Measurements from ENCODE around the gene CCNL2. TPM values are rescaled to one million over a fixed set of nuclear protein-coding genes. Genes with fewer than 3 reads are reported as not detected.
"Not testable (repeated sequence)": the region's sequence is repeated elsewhere in the genome, so short reads cannot be mapped to it uniquely, and the experiment has no call there.

The CCNL2 gene
- total RNA-seq, 1 donor from 2014 or later: 144 TPM

DNA sequence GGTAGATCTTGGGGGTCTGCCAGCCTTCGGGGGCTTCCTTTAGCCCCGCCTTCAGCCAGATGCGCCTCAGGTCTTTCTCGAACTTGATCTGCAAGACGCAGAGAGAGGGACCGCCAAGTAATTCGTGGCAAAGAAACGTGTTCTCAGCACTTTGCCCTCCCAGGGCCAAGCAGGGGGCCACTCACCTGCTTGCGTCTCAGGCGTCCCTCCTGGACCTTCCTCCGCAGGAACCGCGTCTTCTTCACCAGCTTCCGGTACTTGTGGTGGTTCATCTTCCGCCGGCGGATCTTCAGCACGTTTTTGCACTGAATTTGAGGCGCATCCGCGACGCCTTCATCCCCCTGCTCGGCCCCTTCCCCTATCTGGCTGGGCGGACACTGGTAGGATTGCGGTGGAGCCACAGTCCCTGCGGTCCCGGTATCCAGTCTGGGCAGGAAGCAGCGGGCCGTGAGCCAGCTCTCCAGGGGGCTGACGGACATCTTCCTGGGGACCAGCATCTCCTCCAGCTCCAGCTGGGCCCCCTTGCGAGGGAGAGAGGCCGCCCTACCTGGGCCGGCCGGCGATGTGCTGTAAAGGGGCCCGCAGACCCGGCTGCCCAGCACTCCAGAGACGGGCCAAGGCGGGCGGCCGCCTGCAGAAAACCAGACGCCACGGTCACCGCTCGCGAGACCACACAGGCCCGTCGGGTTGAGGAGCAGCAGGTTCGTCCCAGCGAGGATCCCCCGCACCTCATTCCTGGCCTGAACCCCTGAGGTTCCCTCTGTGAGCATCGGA is 25.1 kb downstream of the CCNL2 start:
- Mint-ChIP-seq H3K27ac (peak overlapping the region; percentile 72), H3K27me3 (no peaks in the 10 kb centered on the region), H3K36me3 (ENCODE audit: low read depth) (peaks cover 15% of the 10 kb centered on the region), H3K4me3 (peak overlapping the region; percentile 87), H3K4me1 (peaks cover 22% of the 10 kb centered on the region), H3K9me3 (no peaks in the 10 kb centered on the region)
- intact Hi-C loops (cut with micrococcal nuclease): loop anchor here (2.0 to 10.0 kb wide), 2 partner anchors 25 to 131 kb away; partner anchors contain the start of gene DVL1
- DNase-seq: peak; percentile 64

DNA sequence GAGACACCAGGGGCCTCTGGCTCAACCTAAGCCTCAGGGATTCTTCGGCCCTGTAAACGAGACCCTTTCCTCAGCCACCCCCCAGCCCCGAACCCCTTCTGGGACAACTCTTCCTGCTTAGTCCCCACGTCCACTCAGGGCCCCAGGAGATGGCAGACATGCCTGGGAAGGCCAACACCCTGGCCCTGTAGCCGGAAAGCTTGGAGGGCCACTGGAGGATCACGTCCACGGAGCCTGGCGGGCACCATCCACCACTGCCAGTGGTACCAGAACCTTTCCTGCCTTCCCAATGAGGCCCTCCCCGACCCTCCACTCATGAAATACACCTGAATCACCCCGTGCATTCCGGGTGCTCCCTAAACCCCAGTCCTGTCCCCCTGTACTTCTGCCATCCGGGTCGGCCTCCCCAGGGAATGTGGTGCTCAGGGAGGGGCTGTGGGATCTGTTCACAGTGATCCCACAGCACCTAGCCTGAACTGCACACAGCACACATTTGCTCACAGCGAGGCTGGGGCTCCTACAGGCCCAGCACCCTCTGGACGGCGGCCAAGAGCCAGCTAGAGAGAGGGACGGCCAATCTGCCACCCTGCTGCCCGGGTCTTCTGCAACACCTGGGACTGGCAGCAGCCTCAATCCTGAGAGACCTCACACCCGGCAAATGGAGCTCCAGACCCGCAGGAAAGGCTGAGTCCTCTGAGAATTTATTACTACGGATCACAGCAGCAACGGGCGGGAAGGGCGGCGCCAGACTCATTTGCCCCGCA is 25.9 kb downstream of the CCNL2 start:
- no peaks in the 10 kb centered on the region for H3K27me3 Mint-ChIP-seq
- H3K9me3 Mint-ChIP-seq: no peaks in the 10 kb centered on the region
- no peak for DNase-seq
- intact Hi-C loops (cut with micrococcal nuclease): loop anchor here (10.0 kb wide), 1 partner anchor 132 kb away; no protein-coding TSS in a partner anchor
- H3K4me3 Mint-ChIP-seq: peak overlapping the region; percentile 87
- H3K36me3 Mint-ChIP-seq (ENCODE audit: low read depth): peaks cover 15% of the 10 kb centered on the region
- H3K27ac Mint-ChIP-seq: peak overlapping the region; percentile 29
- peaks cover 22% of the 10 kb centered on the region for H3K4me1 Mint-ChIP-seq

DNA sequence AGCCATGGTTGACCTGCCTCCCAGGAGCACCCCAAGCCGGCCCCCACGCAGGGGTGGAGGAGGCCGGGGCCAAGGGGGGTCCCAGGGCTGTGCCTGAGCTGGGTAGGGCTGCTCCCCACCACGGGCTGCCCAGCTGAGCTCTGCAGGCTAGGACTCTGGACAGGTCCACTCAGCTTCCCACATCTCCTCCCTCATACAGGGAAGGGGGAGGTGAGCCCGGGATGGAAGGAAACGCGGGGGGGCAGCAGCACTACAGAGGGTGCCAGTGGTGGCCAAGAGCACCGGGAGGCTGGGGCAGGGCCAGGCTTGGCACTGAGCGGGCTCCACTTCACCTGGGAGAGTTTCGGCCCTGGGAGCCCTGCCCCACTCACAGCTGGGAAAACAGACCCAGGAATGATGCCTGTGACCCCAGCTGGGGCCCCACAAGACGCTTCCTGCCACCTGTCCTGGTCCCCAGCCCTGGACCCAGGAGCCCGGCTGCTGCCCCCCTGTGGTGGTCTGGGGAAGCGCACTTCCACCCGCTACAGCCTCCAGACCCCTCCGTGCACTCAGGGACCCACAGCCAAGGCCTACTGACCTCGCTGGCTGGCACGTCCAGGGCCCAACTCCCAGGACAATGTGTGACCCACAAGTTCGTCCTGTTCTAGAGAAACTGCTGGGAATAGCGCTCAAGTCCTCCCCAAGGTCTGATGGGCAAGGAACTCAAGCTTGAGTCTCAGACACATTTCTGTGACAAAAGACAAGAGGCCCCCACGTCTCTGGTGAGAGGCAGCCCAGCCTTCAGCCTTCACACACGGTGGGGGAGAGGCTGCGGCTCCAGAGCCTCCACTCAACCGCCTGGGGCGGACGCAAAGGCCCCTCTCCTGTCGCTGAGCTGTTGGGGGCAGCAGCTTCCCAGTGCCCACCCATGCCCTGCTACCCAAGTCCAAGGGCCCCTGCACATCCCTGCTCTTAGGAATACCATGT is 27.1 kb downstream of the CCNL2 start:
- peak overlapping the region; percentile 64 for H3K4me3 Mint-ChIP-seq
- intact Hi-C loops (cut with micrococcal nuclease): loop anchor here (10.0 kb wide), 1 partner anchor 133 kb away; no protein-coding TSS in a partner anchor

DNA sequence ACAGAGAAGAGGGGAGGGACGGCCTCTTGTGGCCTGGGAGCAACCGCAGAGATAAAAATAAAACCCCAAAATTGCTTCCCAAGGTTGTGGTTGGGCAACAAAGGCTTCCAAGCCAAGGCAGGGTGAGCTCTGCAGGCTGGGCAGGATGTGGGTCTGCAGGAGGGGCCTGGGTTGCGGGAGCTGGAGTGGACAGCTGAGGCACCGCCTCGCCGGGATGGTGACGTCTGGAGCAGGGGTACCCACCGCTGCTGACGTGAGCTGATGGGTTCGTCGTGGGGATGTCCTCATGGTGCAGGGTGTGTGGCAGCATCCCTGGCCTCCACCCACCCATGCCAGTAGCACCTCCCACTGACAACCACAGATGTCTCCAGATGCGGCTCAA is 27.8 kb downstream of the CCNL2 start:
- Mint-ChIP-seq H3K36me3 (ENCODE audit: low read depth) (peaks cover 13% of the 10 kb centered on the region), H3K4me1 (peaks cover 20% of the 10 kb centered on the region), H3K4me3 (peak overlapping the region; percentile 64), H3K27me3 (no peaks in the 10 kb centered on the region), H3K27ac (peak overlapping the region; percentile 63), H3K9me3 (no peaks in the 10 kb centered on the region)
- peak; percentile 92 for DNase-seq
- intact Hi-C loops (cut with micrococcal nuclease): loop anchor here (10.0 kb wide), 1 partner anchor 133 kb away; no protein-coding TSS in a partner anchor

More for the DNA sequence above, 27.1 kb downstream of the CCNL2 start:
- Mint-ChIP-seq H3K27ac (no peak overlapping the region), H3K36me3 (ENCODE audit: low read depth) (peaks cover 13% of the 10 kb centered on the region), H3K9me3 (no peaks in the 10 kb centered on the region), H3K4me1 (peaks cover 22% of the 10 kb centered on the region), H3K27me3 (no peaks in the 10 kb centered on the region)
- peak; percentile 95 for DNase-seq

DNA sequence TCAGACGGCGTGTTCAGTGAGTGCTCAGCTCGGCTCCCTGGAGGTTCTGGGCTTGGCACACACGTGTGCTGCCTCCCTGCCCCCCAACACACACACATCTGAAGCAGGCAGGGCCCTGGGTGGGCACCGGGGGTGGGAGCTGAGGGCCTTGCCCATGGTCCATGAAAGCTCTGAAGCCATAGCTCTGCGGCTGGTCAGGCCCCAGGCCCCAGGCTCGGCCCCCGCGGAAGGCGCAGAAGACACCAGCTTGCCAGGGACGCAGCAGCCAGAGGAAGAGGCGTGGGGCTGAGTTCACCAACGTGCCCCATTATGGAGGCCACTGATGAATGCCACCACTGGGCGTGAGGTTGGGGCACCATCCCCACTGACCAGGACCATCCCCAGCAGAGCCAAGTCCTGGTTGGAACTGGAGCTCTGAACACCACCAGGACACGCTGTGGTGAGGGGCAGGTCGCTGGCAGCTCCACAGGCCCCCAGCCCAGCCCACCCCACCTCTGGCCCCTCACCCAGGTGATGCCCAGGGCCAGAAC is 28.3 kb downstream of the CCNL2 start:
- H3K4me3 Mint-ChIP-seq: peak overlapping the region; percentile 64
- no peaks in the 10 kb centered on the region for H3K27me3 Mint-ChIP-seq
- H3K4me1 Mint-ChIP-seq: peaks cover 19% of the 10 kb centered on the region
- no peak for DNase-seq
- intact Hi-C loops (cut with micrococcal nuclease): loop anchor here (10.0 kb wide), 1 partner anchor 134 kb away; no protein-coding TSS in a partner anchor
- H3K36me3 Mint-ChIP-seq (ENCODE audit: low read depth): peaks cover 13% of the 10 kb centered on the region
- no peaks in the 10 kb centered on the region for H3K9me3 Mint-ChIP-seq
- no peak overlapping the region for H3K27ac Mint-ChIP-seq

DNA sequence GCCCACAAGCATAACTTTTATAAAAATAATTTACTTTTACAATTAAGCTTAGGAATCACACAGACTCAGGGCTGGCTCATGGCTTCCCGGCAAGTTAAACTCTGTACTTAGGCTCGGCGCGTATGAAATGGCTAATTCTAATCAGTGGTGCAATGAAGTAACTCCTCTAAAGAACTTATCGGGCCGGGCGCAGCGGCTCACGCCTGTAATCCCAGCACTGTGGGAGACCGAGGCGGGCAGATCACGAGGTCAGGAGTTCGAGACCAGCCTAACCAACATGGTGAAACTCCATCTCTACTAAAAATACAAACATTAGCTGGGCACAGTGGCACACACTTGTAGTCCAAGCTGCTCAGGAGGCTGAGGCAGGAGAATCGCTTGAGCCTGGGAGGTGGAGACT is 29.0 kb downstream of the CCNL2 start:
- Mint-ChIP-seq H3K36me3 (ENCODE audit: low read depth) (peaks cover 11% of the 10 kb centered on the region), H3K4me1 (peaks cover 16% of the 10 kb centered on the region), H3K4me3 (peak overlapping the region; percentile 48)
- not testable (repeated sequence) for H3K27ac Mint-ChIP-seq, H3K9me3 Mint-ChIP-seq, H3K27me3 Mint-ChIP-seq, DNase-seq
- intact Hi-C loops (cut with micrococcal nuclease): loop anchor here (10.0 kb wide), 1 partner anchor 135 kb away; no protein-coding TSS in a partner anchor

DNA sequence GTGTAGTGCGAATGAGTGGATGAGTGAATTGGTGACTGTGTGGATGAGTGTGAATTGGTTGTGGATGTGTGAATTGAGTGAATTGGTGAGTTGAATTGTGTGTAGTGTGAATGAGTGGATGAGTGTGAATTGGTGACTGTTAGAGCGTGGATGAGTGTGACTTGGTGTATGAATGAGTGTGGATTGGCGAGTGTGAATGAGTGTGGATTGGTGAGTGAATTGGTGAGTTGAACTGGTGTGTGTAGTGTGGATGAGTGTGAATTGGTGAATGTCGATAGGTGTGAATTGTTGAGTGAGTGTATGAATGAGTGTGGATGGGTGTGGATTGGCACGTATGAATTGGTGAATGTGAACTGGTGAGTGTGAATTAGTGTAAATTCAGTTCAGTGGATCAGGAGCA is 31.8 kb downstream of the CCNL2 start:
- H3K27me3 Mint-ChIP-seq: no peaks in the 10 kb centered on the region
- DNase-seq: no peak
- no peak overlapping the region for H3K4me3 Mint-ChIP-seq
- H3K27ac Mint-ChIP-seq: no peak overlapping the region
- no peaks in the 10 kb centered on the region for H3K9me3 Mint-ChIP-seq
- peaks cover 2% of the 10 kb centered on the region for H3K36me3 Mint-ChIP-seq (ENCODE audit: low read depth)
- intact Hi-C loops (cut with micrococcal nuclease): no loop called here
- peaks cover 8% of the 10 kb centered on the region for H3K4me1 Mint-ChIP-seq

DNA sequence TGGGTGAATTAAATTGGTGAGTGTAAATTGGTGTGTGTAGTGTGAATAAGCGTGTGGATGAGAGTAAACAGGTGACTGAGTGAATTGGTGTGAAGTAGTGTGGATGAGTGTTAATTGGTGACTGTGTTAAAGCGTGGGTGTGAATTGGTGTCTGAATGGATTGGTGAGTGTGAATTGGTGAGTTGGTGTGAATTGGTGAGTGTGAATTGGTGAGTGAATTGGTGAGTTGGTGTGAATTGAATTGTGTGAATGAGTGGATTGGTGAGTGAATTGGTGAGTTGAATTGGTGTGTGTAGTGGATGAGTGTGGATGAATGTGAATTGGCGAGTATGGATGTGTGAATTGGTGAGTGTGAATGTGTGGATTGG is 32.5 kb downstream of the CCNL2 start:
- H3K36me3 Mint-ChIP-seq (ENCODE audit: low read depth): no peaks in the 10 kb centered on the region
- intact Hi-C loops (cut with micrococcal nuclease): no loop called here
- H3K4me3 Mint-ChIP-seq: no peak overlapping the region
- no peak overlapping the region for H3K27ac Mint-ChIP-seq
- no peaks in the 10 kb centered on the region for H3K9me3 Mint-ChIP-seq
- H3K4me1 Mint-ChIP-seq: peaks cover 8% of the 10 kb centered on the region
- DNase-seq: no peak
- peaks cover 4% of the 10 kb centered on the region for H3K27me3 Mint-ChIP-seq

DNA sequence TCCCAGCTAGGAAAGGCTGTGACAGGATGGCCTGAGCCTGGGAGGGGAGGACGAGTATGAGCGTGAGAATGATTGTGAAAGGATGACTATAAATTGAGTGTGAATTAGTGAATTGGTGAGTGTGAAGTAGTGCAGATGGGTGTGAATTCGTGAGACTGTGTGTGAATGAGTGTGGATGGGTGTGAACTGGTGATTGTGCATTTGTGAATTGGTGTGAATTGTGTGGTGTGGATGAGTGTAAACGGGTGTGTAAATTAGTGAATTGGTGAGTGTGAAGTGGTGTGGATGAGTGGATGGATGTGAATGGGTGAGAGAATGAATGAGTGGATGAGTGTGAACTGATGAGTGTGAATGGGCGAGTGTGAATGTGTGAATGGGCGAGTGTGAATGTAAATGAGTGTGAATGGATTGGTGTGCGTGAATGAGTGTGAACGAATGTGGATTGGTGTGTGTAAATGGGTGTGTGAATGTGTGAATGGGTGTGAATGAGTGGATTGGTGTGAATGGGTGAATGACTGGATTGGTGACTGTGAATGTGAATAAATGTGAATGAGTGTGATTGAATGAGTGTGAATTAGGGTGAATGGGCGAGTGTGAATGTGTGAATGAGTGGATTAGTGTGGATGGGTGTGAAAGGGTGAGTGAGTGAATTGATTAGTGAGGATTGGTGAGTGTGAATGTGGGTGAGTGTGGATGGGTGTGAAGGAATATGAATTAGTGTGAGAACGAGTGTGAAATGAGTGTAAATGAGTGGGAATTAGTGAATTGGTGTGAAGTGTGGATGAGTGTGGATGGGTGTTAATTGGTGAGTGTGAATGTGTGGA is 33.0 kb downstream of the CCNL2 start:
- intact Hi-C loops (cut with micrococcal nuclease): no loop called here
- Mint-ChIP-seq H3K9me3 (no peaks in the 10 kb centered on the region), H3K27ac (no peak overlapping the region), H3K4me3 (no peak overlapping the region), H3K27me3 (peaks cover 4% of the 10 kb centered on the region), H3K36me3 (ENCODE audit: low read depth) (no peaks in the 10 kb centered on the region), H3K4me1 (peaks cover 4% of the 10 kb centered on the region)
- DNase-seq: no peak

DNA sequence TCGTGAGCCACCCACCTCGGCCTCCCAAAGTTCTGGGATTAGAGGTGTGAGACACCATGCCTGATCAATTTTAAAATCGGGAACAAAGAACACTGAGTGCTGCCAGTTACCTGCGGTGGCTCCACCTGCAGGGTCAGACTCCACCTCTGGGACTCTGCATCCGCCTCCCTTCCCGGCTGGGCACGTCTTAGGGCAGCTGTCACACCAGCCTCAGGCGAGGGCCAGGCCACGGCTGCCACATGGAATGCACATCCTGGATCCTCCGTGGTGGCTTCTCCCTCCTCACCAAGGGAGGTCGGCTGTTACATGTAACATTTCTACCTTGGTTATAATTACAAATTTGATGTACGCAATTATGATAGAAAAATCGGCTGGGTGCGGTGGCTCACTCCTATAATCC is 34.9 kb downstream of the CCNL2 start:
- Mint-ChIP-seq H3K4me3 (no peak overlapping the region), H3K9me3 (no peaks in the 10 kb centered on the region), H3K27me3 (peaks cover 8% of the 10 kb centered on the region), H3K27ac (no peak overlapping the region), H3K4me1 (peaks cover 4% of the 10 kb centered on the region), H3K36me3 (ENCODE audit: low read depth) (no peaks in the 10 kb centered on the region)
- no peak for DNase-seq
- intact Hi-C loops (cut with micrococcal nuclease): no loop called here

DNA sequence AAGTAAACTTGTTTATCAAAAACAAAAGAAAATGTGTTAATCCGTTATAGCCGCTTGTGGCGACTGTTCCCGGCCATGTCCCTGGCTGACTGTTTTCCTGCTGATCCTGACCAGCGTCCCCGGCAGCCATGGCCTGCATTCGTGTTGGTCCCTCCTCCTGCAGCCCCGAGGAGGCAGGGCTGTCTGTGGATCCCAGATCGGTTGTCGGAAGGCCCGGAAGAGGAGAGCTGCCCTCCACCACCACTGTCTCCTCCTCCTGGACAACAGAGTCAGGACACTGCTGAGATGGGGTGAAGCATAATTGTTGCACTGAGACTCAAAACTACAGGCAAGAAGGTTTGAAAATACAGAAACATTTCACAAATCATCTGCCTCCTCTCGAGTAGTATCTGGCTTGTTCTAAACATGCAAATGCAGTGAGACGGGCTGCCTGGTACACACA is 37.1 kb downstream of the CCNL2 start:
- H3K9me3 Mint-ChIP-seq: no peaks in the 10 kb centered on the region
- H3K36me3 Mint-ChIP-seq (ENCODE audit: low read depth): no peaks in the 10 kb centered on the region
- no peak overlapping the region for H3K27ac Mint-ChIP-seq
- no peak for DNase-seq
- peaks cover 15% of the 10 kb centered on the region for H3K27me3 Mint-ChIP-seq
- no peak overlapping the region for H3K4me3 Mint-ChIP-seq
- intact Hi-C loops (cut with micrococcal nuclease): no loop called here
- H3K4me1 Mint-ChIP-seq: peaks cover 10% of the 10 kb centered on the region

DNA sequence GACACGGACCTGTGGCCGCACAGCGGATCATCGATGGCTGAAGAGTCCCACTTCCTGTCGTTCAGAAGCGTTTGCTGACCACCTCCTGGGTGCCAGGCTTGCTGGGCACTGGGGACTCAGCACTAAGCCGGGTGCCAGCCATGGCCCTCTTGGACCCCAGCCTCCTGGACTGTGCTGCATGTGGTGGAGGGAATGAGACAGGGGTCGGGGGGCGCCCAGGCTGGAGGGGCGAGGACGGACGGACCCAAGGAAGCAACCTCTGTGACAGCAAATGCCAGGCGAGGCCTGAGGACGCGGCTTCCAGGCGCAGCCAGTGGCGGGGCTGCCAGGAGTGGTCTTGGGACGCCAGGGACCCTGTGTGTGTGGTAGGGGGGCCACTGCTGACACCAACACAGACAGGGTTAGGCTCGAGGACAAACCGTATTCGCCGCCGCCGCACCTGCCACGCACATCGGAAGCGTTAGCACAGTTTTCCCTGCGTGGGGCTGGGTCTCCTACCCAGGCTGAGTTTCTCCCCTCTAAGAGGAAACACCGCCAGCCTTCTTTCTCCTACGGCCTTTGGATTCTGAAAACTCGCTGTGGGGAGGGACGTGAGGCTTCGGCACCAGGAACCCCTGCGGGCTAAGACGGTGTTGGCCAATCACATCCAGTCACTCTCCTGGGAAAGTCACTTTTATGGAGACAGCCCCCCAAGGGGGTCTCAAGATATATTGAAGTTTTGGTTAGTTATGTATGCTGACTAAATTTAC is 37.7 kb downstream of the CCNL2 start:
- H3K27me3 Mint-ChIP-seq: peaks cover 15% of the 10 kb centered on the region
- peaks cover 10% of the 10 kb centered on the region for H3K4me1 Mint-ChIP-seq
- H3K4me3 Mint-ChIP-seq: no peak overlapping the region
- H3K9me3 Mint-ChIP-seq: no peaks in the 10 kb centered on the region
- intact Hi-C loops (cut with micrococcal nuclease): no loop called here
- DNase-seq: no peak
- no peaks in the 10 kb centered on the region for H3K36me3 Mint-ChIP-seq (ENCODE audit: low read depth)
- no peak overlapping the region for H3K27ac Mint-ChIP-seq
